SK-N-MC (cell line): ENCODE data around the gene TASP1.

Experiments used
- EZH2 ChIP-seq: fragments of 200-600 bp; sonication (generic); IDR thresholded peaks from one replicate; pipeline ENCODE4 v1.6.1; 2017; ENCODE audit warnings: antibody characterized with exemption
- FOXP2 ChIP-seq: optimal IDR thresholded peaks from 2 replicates; pipeline ENCODE3; 2011; ENCODE audit warnings: mild to moderate bottlenecking, moderate library complexity; ENCODE audit not compliant: insufficient read depth; ENCODE audit errors: extremely low read length, control extremely low read depth
- POLR2AphosphoS5 ChIP-seq: IDR thresholded peaks from 2 replicates; pipeline ENCODE4 v1.6.1; 2012; ENCODE audit warnings: mild to moderate bottlenecking, low read depth, low read length, borderline replicate concordance

DNA sequence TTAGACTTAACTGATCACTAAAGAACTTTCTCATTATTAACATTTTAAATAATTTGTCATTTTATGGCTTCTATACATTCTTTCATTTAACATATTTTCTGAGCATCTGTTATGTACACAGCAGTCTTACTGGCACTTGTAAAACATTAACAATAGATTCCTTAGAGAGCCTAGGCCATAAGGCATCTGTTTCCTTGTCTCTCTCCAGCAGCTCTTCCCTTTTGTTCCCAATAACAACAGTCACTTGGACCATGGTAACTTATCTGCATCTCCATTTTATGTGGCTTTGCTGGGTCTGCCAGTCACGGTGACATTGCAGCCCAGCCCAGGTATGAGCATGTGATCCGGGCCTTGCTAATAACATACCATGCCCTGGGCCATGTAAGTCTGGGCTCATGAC lies 11.7 kb upstream of the TASP1 start:
- TF ChIP-seq EZH2, result no peak
- no peak for TF ChIP-seq POLR2AphosphoS5
- TF ChIP-seq FOXP2, result no peak
